Measurements from ENCODE around the gene SHD. TPM values are rescaled to one million over a fixed set of nuclear protein-coding genes. Genes with fewer than 3 reads are reported as not detected.

SHD gene
- total RNA-seq, 1 experiment from 2014 or later: 4.4 TPM

GRCh38 chr19:4310247-4311121 lies 31.4 kb downstream of the SHD start:
- H3K4me1 ChIP-seq (ENCODE audit: insufficient read depth, low read length): no peaks in the 10 kb centered on the region
- no peaks in the 10 kb centered on the region for H4K20me1 ChIP-seq (ENCODE audit: control insufficient read depth, insufficient read depth, insufficient read length)
- H2BK15ac ChIP-seq (ENCODE audit: low read depth, low read length): no peak overlapping the region
- H3K79me1 ChIP-seq (ENCODE audit: insufficient read depth, low read depth, low read length, poor library complexity, severe bottlenecking): no peaks in the 10 kb centered on the region
- H3K4me2 ChIP-seq (ENCODE audit: insufficient read depth, insufficient read length, low read length): no peak overlapping the region
- no CpG with 5 or more reads among the region's 22 CpGs for WGBS (ENCODE audit: extremely low coverage, insufficient read length, low lambda C conversion rate)
- H3K23ac ChIP-seq (ENCODE audit: insufficient read length, low read depth, low read length): no peak overlapping the region
- H3K9me3 ChIP-seq (ENCODE audit: control insufficient read depth, low read depth, low read length): no peaks in the 10 kb centered on the region
- H3K14ac ChIP-seq (ENCODE audit: insufficient read depth, low read length): no peak overlapping the region
- no peak overlapping the region for H3T11ph ChIP-seq (ENCODE audit: low read length)
- no peak overlapping the region for H2AFZ ChIP-seq (ENCODE audit: low read length)
- peak; percentile 71 for DNase-seq
- Mint-ChIP-seq H3K9me3 (no peaks in the 10 kb centered on the region; a peak in 1 of 5 replicates), H3K4me3 (no peak overlapping the region), H3K4me1 (no peaks in the 10 kb centered on the region), H3K36me3 (ENCODE audit: insufficient read depth in 1 of 3, low read depth in 3 of 3) (peaks cover 31 to 76% (median 71%) of the 10 kb centered on the region in 3 experiments), H3K27me3 (ENCODE audit: low read depth) (peaks cover 1% of the 10 kb centered on the region; the same call in 1 of the 2 replicates), H3K27ac (0 out of 7 replicates have a peak overlapping the region, but pooled peaks of 1 of the 3 experiments have one; percentile 58)
- H2BK12ac ChIP-seq (ENCODE audit: insufficient read length, low read depth, low read length): no peak overlapping the region
- H4K5ac ChIP-seq (ENCODE audit: insufficient read length, low read depth, low read length): no peak overlapping the region
- H3K79me2 ChIP-seq (ENCODE audit: insufficient read depth, low read length): no peaks in the 10 kb centered on the region
- H4K8ac ChIP-seq (replicated peaks; ENCODE audit: insufficient read length, low read depth, low read length): no peak overlapping the region
- H3K27me3 ChIP-seq (ENCODE audit: insufficient read depth, low read length): no peaks in the 10 kb centered on the region
- H2BK5ac ChIP-seq (ENCODE audit: insufficient read length, low read length): no peak overlapping the region
- H3K9ac ChIP-seq (ENCODE audit: extremely low read depth, insufficient read length, low read length): no peak overlapping the region
- TF ChIP-seq CTCF (conservative IDR thresholded peaks at IDR 0.05): no peak
- no peak overlapping the region for H3K4ac ChIP-seq (ENCODE audit: low read depth, low read length)
- no peak overlapping the region for H4K91ac ChIP-seq (ENCODE audit: insufficient read length, low read depth, low read length)
- no peak overlapping the region for H3K18ac ChIP-seq (ENCODE audit: insufficient read length, low read depth, low read length)
- peaks cover 4% of the 10 kb centered on the region for H3K23me2 ChIP-seq (ENCODE audit: insufficient read length, low read depth, low read length, poor library complexity, severe bottlenecking)
- H2AK5ac ChIP-seq (ENCODE audit: insufficient read length, low read length): no peak overlapping the region
- H3K56ac ChIP-seq (ENCODE audit: insufficient read length, low read depth, low read length): no peak overlapping the region
- H2BK120ac ChIP-seq (ENCODE audit: low read depth, low read length, poor library complexity, severe bottlenecking): no peak overlapping the region
- H3K27ac ChIP-seq (ENCODE audit: insufficient read length, low read depth, low read length): no peak overlapping the region
- no peak overlapping the region for H2BK20ac ChIP-seq (ENCODE audit: low read depth, low read length, poor library complexity, severe bottlenecking)

All from H9 (cell line).